IMR-90 (cell line): ENCODE data around the gene RIC8A. TPM values are rescaled to one million over a fixed set of nuclear protein-coding genes. Genes with fewer than 3 reads are reported as not detected.

Experiments
- ATAC-seq: fragments of 200-7000 bp; cut with Tn5 transposase; 2 replicates; pipeline ENCODE4 v1.9.1; 2020; ENCODE audit warnings: low read depth, mild to moderate bottlenecking, moderate library complexity
- BruUV-seq: library from RNA; stranded (reverse); fragments of 400-500 nt; replicated peaks from 2 replicates; lab custom pipeline; 2021; lab: Mats Ljungman, UMichigan
- CTCF ChIA-PET: fragments of 300-600 bp; formaldehyde crosslinking; extraction: SDS; loops from one replicate; lab custom pipeline; 2021; ENCODE audit warnings: antibody characterized with exemption; lab: Yijun Ruan, JAX
- POLR2A ChIA-PET: fragments of 300-600 bp; sonication (Branson Sonifier 250); formaldehyde crosslinking; loops from one replicate; lab custom pipeline; 2022; ENCODE audit warnings: antibody characterized with exemption; ENCODE audit not compliant: unreplicated experiment; lab: Charles Lee
- DNase-seq: peaks from one replicate; pipeline ENCODE4 v3.0.0; 2013
- H2AFZ ChIP-seq: replicated peaks from 2 replicates; pipeline ENCODE3; 2013; ENCODE audit warnings: low read length, mild to moderate bottlenecking; ENCODE audit not compliant: poor library complexity
- H2AK5ac ChIP-seq: 2 replicates; pipeline ENCODE4 v1.6.1; 2013; ENCODE audit warnings: low read depth, low read length, inconsistent platforms
- H2AK9ac ChIP-seq: replicated peaks from 2 replicates; pipeline ENCODE3; 2013; ENCODE audit warnings: mild to moderate bottlenecking, low read depth, low read length, moderate library complexity; ENCODE audit not compliant: poor library complexity
- H2BK120ac ChIP-seq: 2 replicates; pipeline ENCODE4 v1.6.1; 2013; ENCODE audit warnings: low read depth, low read length, inconsistent platforms
- H2BK15ac ChIP-seq: 3 replicates; pipeline ENCODE4 v1.6.1; 2013; ENCODE audit warnings: low read depth, low read length, inconsistent platforms
- H2BK20ac ChIP-seq: 2 replicates; pipeline ENCODE4 v1.6.1; 2013; ENCODE audit warnings: low read depth, mild to moderate bottlenecking, inconsistent platforms, low read length, moderate library complexity
- H2BK5ac ChIP-seq: 2 replicates; pipeline ENCODE4 v1.6.1; 2013; ENCODE audit warnings: mild to moderate bottlenecking, low read depth, low read length, inconsistent platforms; ENCODE audit not compliant: poor library complexity, severe bottlenecking
- H3K14ac ChIP-seq: replicated peaks from 2 replicates; pipeline ENCODE4 v1.6.1; 2013; ENCODE audit warnings: low read depth, low read length, inconsistent platforms
- H3K18ac ChIP-seq: 2 replicates; pipeline ENCODE4 v1.6.1; 2013; ENCODE audit warnings: low read depth, low read length, control low read depth
- H3K23ac ChIP-seq: 2 replicates; pipeline ENCODE4 v1.6.1; 2013; ENCODE audit warnings: low read depth, low read length, inconsistent platforms
- H3K27ac ChIP-seq: 2 replicates; pipeline ENCODE4 v1.5.1; 2013; ENCODE audit warnings: mild to moderate bottlenecking, control low read depth, low read length; ENCODE audit not compliant: insufficient read depth
- H3K27me3 ChIP-seq: 2 replicates; pipeline ENCODE4 v1.6.1; 2013; ENCODE audit warnings: low read length; ENCODE audit not compliant: control insufficient read depth, insufficient read depth
- H3K36me3 ChIP-seq: 2 replicates; pipeline ENCODE4 v1.6.1; 2013; ENCODE audit warnings: low read length, mixed read lengths; ENCODE audit not compliant: control insufficient read depth, insufficient read depth
- H3K4ac ChIP-seq: 2 replicates; pipeline ENCODE4 v1.6.1; 2013; ENCODE audit warnings: low read depth, low read length, inconsistent platforms
- H3K4me1 ChIP-seq: 2 replicates; pipeline ENCODE4 v1.6.1; 2013; ENCODE audit warnings: low read length, mixed read lengths; ENCODE audit not compliant: control insufficient read depth, insufficient read depth
- H3K4me2 ChIP-seq: 2 replicates; pipeline ENCODE4 v1.6.1; 2013; ENCODE audit warnings: low read depth, mild to moderate bottlenecking, control low read depth, low read length, moderate library complexity
- H3K4me3 ChIP-seq: 2 replicates; pipeline ENCODE4 v1.5.1; 2013; ENCODE audit warnings: low read depth, mild to moderate bottlenecking, control low read depth, low read length, moderate library complexity; ENCODE audit not compliant: insufficient read depth
- H3K56ac ChIP-seq: 2 replicates; pipeline ENCODE4 v1.6.1; 2013; ENCODE audit warnings: low read length, inconsistent platforms; ENCODE audit not compliant: insufficient read depth; ENCODE audit errors: extremely low read depth
- H3K79me1 ChIP-seq, 2 experiments: 2 replicates each; pipeline ENCODE4 v1.6.1; 2013; ENCODE audit warnings: low read length in 2 of 2, inconsistent platforms in 1 of 2, low read depth in 1 of 2
- H3K9ac ChIP-seq: 2 replicates; pipeline ENCODE4 v1.6.1; 2013; ENCODE audit warnings: low read depth, low read length, control low read depth
- H3K9me1 ChIP-seq: 2 replicates; pipeline ENCODE4 v1.6.1; 2013; ENCODE audit warnings: low read length, inconsistent platforms; ENCODE audit not compliant: insufficient read depth
- H3K9me3 ChIP-seq: 2 replicates; pipeline ENCODE4 v1.6.1; 2013; ENCODE audit warnings: low read length; ENCODE audit not compliant: control insufficient read depth, insufficient read depth
- H4K20me1 ChIP-seq: 2 replicates; pipeline ENCODE4 v1.6.1; 2013; ENCODE audit warnings: low read length, inconsistent platforms; ENCODE audit not compliant: insufficient read depth
- H4K5ac ChIP-seq: 2 replicates; pipeline ENCODE4 v1.6.1; 2013; ENCODE audit warnings: mild to moderate bottlenecking, low read depth, low read length, control low read depth
- H4K8ac ChIP-seq, 2 experiments: 2 replicates each; pipeline ENCODE4 v1.6.1; 2013; ENCODE audit warnings: low read depth in 2 of 2, low read length in 2 of 2, control low read depth in 1 of 2, inconsistent platforms in 1 of 2
- H4K91ac ChIP-seq: 2 replicates; pipeline ENCODE4 v1.6.1; 2013; ENCODE audit warnings: low read depth, low read length, inconsistent platforms; ENCODE audit not compliant: insufficient read depth
- BHLHE40 ChIP-seq: fragments of 150-350 bp; IDR thresholded peaks from 2 replicates; pipeline ENCODE4 v1.6.1; 2016; ENCODE audit warnings: mild to moderate bottlenecking, low read depth, low read length
- CEBPB ChIP-seq: IDR thresholded peaks from 2 replicates; pipeline ENCODE4 v1.6.1; 2012; ENCODE audit warnings: low read depth, low read length, improper control_type of control experiment
- CTCF ChIP-seq: conservative IDR thresholded peaks from 2 replicates; pipeline ENCODE4 v1.5.1; 2012; ENCODE audit warnings: mild to moderate bottlenecking, low read depth, low read length, improper control_type of control experiment
- FOS ChIP-seq: fragments of 150-350 bp; IDR thresholded peaks from 2 replicates; pipeline ENCODE4 v1.6.1; 2016; ENCODE audit warnings: low read depth, low read length
- MAFK ChIP-seq: IDR thresholded peaks from 2 replicates; pipeline ENCODE4 v1.6.1; 2012; ENCODE audit warnings: low read depth, low read length, improper control_type of control experiment
- MAZ ChIP-seq: IDR thresholded peaks from 2 replicates; pipeline ENCODE4 v1.6.1; 2012; ENCODE audit warnings: low read depth, mild to moderate bottlenecking, low read length, improper control_type of control experiment, moderate library complexity, borderline replicate concordance
- NFE2L2 ChIP-seq: fragments of 150-350 bp; IDR thresholded peaks from 2 replicates; pipeline ENCODE4 v1.6.1; 2016; ENCODE audit warnings: low read depth, mild to moderate bottlenecking, low read length
- RFX5 ChIP-seq: IDR thresholded peaks from 2 replicates; pipeline ENCODE4 v1.8.0; 2012; ENCODE audit warnings: low read depth, mild to moderate bottlenecking, low read length, moderate library complexity
- SMC3 ChIP-seq: fragments of 150-350 bp; IDR thresholded peaks from 2 replicates; pipeline ENCODE4 v1.6.1; 2016; ENCODE audit warnings: low read depth, mild to moderate bottlenecking, antibody characterized with exemption, low read length, moderate library complexity
- WGBS, 2 experiments: methylation state at CpG; one replicate each; pipeline versions ENCODE4 v1.1.5 to v1.1.7; 2013; ENCODE audit warnings: missing lambda C conversion rate in 2 of 2; ENCODE audit not compliant: insufficient read length in 1 of 2; ENCODE audit errors: extremely low coverage in 2 of 2; 5-methylcytosine and 5-hydroxymethylcytosine counted together
- dilution Hi-C: fragments of 300-500 bp; cut with HindIII; formaldehyde crosslinking; loops from one replicate; pipeline ENCODE4 v1.14.3; 2018; ENCODE audit warnings: low sequenced_read_pairs; ENCODE audit not compliant: unreplicated experiment
- in situ Hi-C: fragments of 300-500 bp; cut with MboI; formaldehyde crosslinking; loops from 3 replicates; pipeline ENCODE4 v1.14.3; 2019; ENCODE audit warnings: low sequenced_read_pairs, inconsistent platforms, mixed read lengths
- intact Hi-C: fragments of 100-400 bp; cut with micrococcal nuclease; formaldehyde crosslinking; loops from 2 replicates; pipeline ENCODE4 v1.10.0; 2022
- polyA plus RNA-seq, 3 experiments: library from polyadenylated mRNA; depleted of rRNA; stranded (reverse); fragments of >200 nt; gene quantifications; 2 replicates each; pipeline ENCODE4 v1.2.3, GENCODE V29; 2012; ENCODE audit warnings: low replicate concordance in 1 of 3
- total RNA-seq: library from RNA; depleted of rRNA; stranded (reverse); fragments of >200 nt; gene quantifications from 2 replicates; pipeline ENCODE4 v1.2.3, GENCODE V29; 2012

RIC8A gene
- total and polyA plus RNA-seq, 2 of the 4 experiments (the other 2 are of a cell fraction) = 129 to 188 TPM

- no TSS peak for BruUV-seq
- no peak overlapping the region for H3K27ac ChIP-seq
- no peak overlapping the region for H4K5ac ChIP-seq
- no peaks in the 10 kb centered on the region for H3K9me3 ChIP-seq
- peaks cover 38% of the 10 kb centered on the region for H3K36me3 ChIP-seq
- H3K56ac ChIP-seq = no peak overlapping the region
- H3K14ac ChIP-seq = no peak overlapping the region
- peaks cover 1% of the 10 kb centered on the region for H3K27me3 ChIP-seq
- H2BK120ac ChIP-seq = no peak overlapping the region
- in situ Hi-C loops = no loop called here
- no peak overlapping the region for H2AFZ ChIP-seq
- H2BK15ac ChIP-seq = no peak overlapping the region
- H3K23ac ChIP-seq = no peak overlapping the region
- ChIA-PET CTCF (no interaction called here), POLR2A (no interaction called here)
- no peak overlapping the region for H3K4me3 ChIP-seq
- no peak overlapping the region for H2AK9ac ChIP-seq
- H4K91ac ChIP-seq = no peak overlapping the region
- H4K8ac ChIP-seq = no peak overlapping the region
- no peak overlapping the region for H2BK5ac ChIP-seq
- no peak overlapping the region for H3K9ac ChIP-seq
- no peak overlapping the region for H3K18ac ChIP-seq
- intact Hi-C loops = no loop called here
- WGBS, 2 experiments = 76% methylated on average over 7 of the region's 13 CpGs; no CpG with 5 or more reads in 1 of the 2 experiments
- H4K20me1 ChIP-seq = no peaks in the 10 kb centered on the region; the same call in 1 of the 2 replicates
- no peak overlapping the region for H3K4ac ChIP-seq
- DNase-seq (no peak), ATAC-seq (no peak)
- no peak overlapping the region for H2BK20ac ChIP-seq
- H3K79me1 ChIP-seq = peaks cover 0 to 9% of the 10 kb centered on the region in 2 experiments; a peak in 2 of 4 replicates
- dilution Hi-C loops = no loop called here
- no peaks in the 10 kb centered on the region for H3K9me1 ChIP-seq
- TF ChIP-seq FOS (no peak), RFX5 (no peak), BHLHE40 (no peak), CTCF (no peak), MAFK (no peak), CEBPB (no peak), MAZ (no peak), NFE2L2 (no peak), SMC3 (no peak)
- H3K4me1 ChIP-seq = no peaks in the 10 kb centered on the region
- no peak overlapping the region for H3K4me2 ChIP-seq
- H2AK5ac ChIP-seq = no peak overlapping the region
Observed at GRCh38 chr11:253160-253885, 45.8 kb downstream of the RIC8A start.
